Upper lobe of left lung (tissue), 4 donors: ENCODE data around the gene ANXA6.

Experiments used
- CTCF ChIP-seq, 6 experiments: fragments of 450-650 bp in 4 of 6; fragments of 200-600 bp in 2 of 6; sonication (generic) in 2 of 6; IDR thresholded peaks; one replicate each; pipeline ENCODE4 v1.5.1; 2016 to 2019; ENCODE audit warnings: antibody characterized with exemption in 6 of 6
- POLR2A ChIP-seq, 4 donors: fragments of 450-650 bp; IDR thresholded peaks; one replicate each; pipeline ENCODE4 v1.5.1; 2016 to 2017; ENCODE audit warnings: antibody characterized with exemption in 4 of 4, mild to moderate bottlenecking in 2 of 4
- POLR2AphosphoS5 ChIP-seq, 2 donors: sonication (generic); formaldehyde crosslinking; IDR thresholded peaks; one replicate each; pipeline ENCODE4 v1.5.1; 2017; ENCODE audit warnings: antibody characterized with exemption in 2 of 2

DNA sequence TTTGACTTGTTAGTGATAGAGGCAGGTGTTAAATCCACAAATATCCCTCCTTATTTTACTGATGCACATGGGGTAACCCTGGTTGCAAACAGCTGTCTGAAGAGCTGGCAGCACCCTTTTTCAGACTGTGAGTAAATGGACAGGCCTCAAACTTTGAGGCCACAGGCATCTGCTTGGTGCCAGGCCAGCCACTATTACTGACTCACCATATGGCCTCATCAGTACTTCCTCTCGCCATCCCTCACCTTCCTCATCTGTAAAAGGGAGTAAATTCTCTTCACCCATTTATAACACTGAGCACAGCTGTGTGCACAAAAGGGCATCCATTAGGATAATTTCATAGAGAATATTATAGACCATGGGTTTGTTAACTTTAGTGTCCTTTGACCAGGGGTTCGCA, 64.8 kb downstream of the ANXA6 start:
- peak in 1 of 2 donors; percentile 52 for TF ChIP-seq POLR2AphosphoS5 (IDR thresholded peaks at IDR 0.05)
- TF ChIP-seq CTCF (IDR thresholded peaks at IDR 0.05), result no peak
- no peak for TF ChIP-seq POLR2A (IDR thresholded peaks at IDR 0.05)
